PC-9 (cell line): Measurements from ENCODE around the gene MDM4. TPM values are rescaled to one million over a fixed set of nuclear protein-coding genes. Genes with fewer than 3 reads are reported as not detected.

ENCODE experiments used
- BruUV-seq: library from RNA; stranded (reverse); fragments of 400-500 nt; replicated peaks from 2 replicates; lab custom pipeline; 2021; lab: Mats Ljungman, UMichigan
- CTCF ChIA-PET: fragments of 300-600 bp; sonication (Branson Sonifier 250); formaldehyde crosslinking; loops from one replicate; lab custom pipeline; 2022; ENCODE audit warnings: antibody characterized with exemption; lab: Charles Lee
- POLR2A ChIA-PET: fragments of 300-600 bp; sonication (Branson Sonifier 250); formaldehyde crosslinking; loops from one replicate; lab custom pipeline; 2022; ENCODE audit warnings: antibody characterized with exemption; ENCODE audit not compliant: unreplicated experiment; lab: Charles Lee
- DNase-seq, 2 experiments: peaks; one replicate each; pipeline versions ENCODE4 v3.0.0 to v3.0.0-alpha.2; 2015 to 2022; ENCODE audit warnings: mixed read lengths in 1 of 2
- H2AFZ ChIP-seq: fragments of 200-600 bp; sonication (generic); 2 replicates; pipeline ENCODE4 v1.8.1; 2017; ENCODE audit warnings: antibody characterized with exemption
- H3F3A ChIP-seq: fragments of 200-600 bp; sonication (generic); 2 replicates; pipeline ENCODE4 v1.8.1; 2017; ENCODE audit warnings: antibody characterized with exemption, mild to moderate bottlenecking, low read depth; ENCODE audit not compliant: insufficient read depth
- H3K27ac ChIP-seq: fragments of 200-600 bp; sonication (generic); 2 replicates; pipeline ENCODE4 v1.6.1; 2016; ENCODE audit warnings: mixed run types
- H3K27me3 ChIP-seq: fragments of 200-600 bp; sonication (generic); 2 replicates; pipeline ENCODE4 v1.6.1; 2016; ENCODE audit warnings: low read depth, mixed run types; ENCODE audit not compliant: insufficient read depth
- H3K36me3 ChIP-seq: fragments of 200-600 bp; sonication (generic); 2 replicates; pipeline ENCODE4 v1.6.1; 2016; ENCODE audit warnings: low read depth, mixed run types
- H3K4me1 ChIP-seq: fragments of 200-600 bp; sonication (generic); replicated peaks from 2 replicates; pipeline ENCODE4 v1.6.1; 2016; ENCODE audit warnings: mixed run types; ENCODE audit not compliant: insufficient read depth
- H3K4me2 ChIP-seq: fragments of 200-600 bp; sonication (generic); 2 replicates; pipeline ENCODE4 v1.6.1; 2017; ENCODE audit warnings: mixed run types
- H3K4me3 ChIP-seq: fragments of 200-600 bp; sonication (generic); 2 replicates; pipeline ENCODE4 v1.6.1; 2016; ENCODE audit warnings: mixed run types
- H3K79me2 ChIP-seq: fragments of 200-600 bp; sonication (generic); 2 replicates; pipeline ENCODE4 v1.6.1; 2017; ENCODE audit warnings: low read depth, mixed run types
- H3K9me2 ChIP-seq: fragments of 200-600 bp; sonication (generic); 2 replicates; pipeline ENCODE4 v1.8.1; 2017; ENCODE audit warnings: mild to moderate bottlenecking; ENCODE audit not compliant: insufficient read depth
- H3K9me3 ChIP-seq: fragments of 200-600 bp; sonication (generic); 2 replicates; pipeline ENCODE4 v1.8.1; 2016; ENCODE audit warnings: low read depth; ENCODE audit not compliant: insufficient read depth
- H4K20me1 ChIP-seq: fragments of 200-600 bp; sonication (generic); 2 replicates; pipeline ENCODE4 v1.8.1; 2017; ENCODE audit not compliant: insufficient read depth
- CTCF ChIP-seq: fragments of 200-600 bp; sonication (generic); conservative IDR thresholded peaks from 2 replicates; pipeline ENCODE4 v1.6.1; 2017; ENCODE audit warnings: mixed run types, antibody characterized with exemption, mild to moderate bottlenecking, moderate library complexity
- EZH2 ChIP-seq: fragments of 200-600 bp; sonication (generic); IDR thresholded peaks from 2 replicates; pipeline ENCODE4 v1.8.0; 2017; ENCODE audit warnings: antibody characterized with exemption, low read depth
- intact Hi-C: fragments of 100-400 bp; cut with micrococcal nuclease; formaldehyde crosslinking; loops from one replicate; pipeline ENCODE4 v1.10.0; 2022; ENCODE audit not compliant: unreplicated experiment
- total RNA-seq: library from RNA; stranded (reverse); gene quantifications from 2 replicates; pipeline ENCODE4 v1.2.3, GENCODE V29; 2021

MDM4 gene
- total RNA-seq, 1 experiment from 2014 or later: 69.2 TPM

- Histone ChIP-seq H3F3A (peaks cover 13% of the 10 kb centered on the region), H3K79me2 (no peaks in the 10 kb centered on the region), H4K20me1 (no peaks in the 10 kb centered on the region; the same call in 1 of the 2 replicates), H2AFZ (no peak overlapping the region), H3K36me3 (no peaks in the 10 kb centered on the region), H3K4me2 (peak overlapping the region; percentile 25), H3K27me3 (no peaks in the 10 kb centered on the region), H3K9me3 (no peaks in the 10 kb centered on the region), H3K9me2 (no peaks in the 10 kb centered on the region), H3K27ac (no peak overlapping the region), H3K4me3 (no peak overlapping the region), H3K4me1 (peaks cover 32% of the 10 kb centered on the region)
- intact Hi-C loops: no loop called here
- DNase-seq: peak in 1 of 2 experiments; percentile 74
- no TSS peak for BruUV-seq
- no peak for TF ChIP-seq EZH2
- TF ChIP-seq CTCF: no peak
- POLR2A ChIA-PET: no interaction called here
- CTCF ChIA-PET: no interaction called here
Measured at GRCh38 chr1:204591473-204592090, 75.4 kb downstream of the MDM4 start.

GRCh38 chr1:204592246-204592948 is 76.2 kb downstream of the MDM4 start:
- Histone ChIP-seq H3K27me3 (no peaks in the 10 kb centered on the region), H3K4me3 (no peak overlapping the region), H3K4me2 (no peak overlapping the region), H3K27ac (no peak overlapping the region), H3K9me3 (no peaks in the 10 kb centered on the region), H4K20me1 (no peaks in the 10 kb centered on the region; the same call in 1 of the 2 replicates), H3F3A (peaks cover 13% of the 10 kb centered on the region), H2AFZ (no peak overlapping the region), H3K79me2 (no peaks in the 10 kb centered on the region), H3K4me1 (peaks cover 32% of the 10 kb centered on the region), H3K9me2 (no peaks in the 10 kb centered on the region), H3K36me3 (no peaks in the 10 kb centered on the region)
- no TSS peak for BruUV-seq
- DNase-seq: no peak
- TF ChIP-seq CTCF: no peak
- TF ChIP-seq EZH2: no peak
- ChIA-PET CTCF (no interaction called here), POLR2A (no interaction called here)
- intact Hi-C loops: no loop called here

GRCh38 chr1:204598319-204598969 is 82.2 kb downstream of the MDM4 start:
- no peak for TF ChIP-seq EZH2
- no peak for TF ChIP-seq CTCF
- Histone ChIP-seq H3K4me1 (no peaks in the 10 kb centered on the region), H3K9me2 (no peaks in the 10 kb centered on the region), H3K4me2 (no peak overlapping the region), H2AFZ (no peak overlapping the region), H3K27me3 (no peaks in the 10 kb centered on the region), H3K9me3 (no peaks in the 10 kb centered on the region), H4K20me1 (no peaks in the 10 kb centered on the region), H3K79me2 (no peaks in the 10 kb centered on the region), H3K36me3 (no peaks in the 10 kb centered on the region), H3K4me3 (no peak overlapping the region), H3K27ac (no peak overlapping the region), H3F3A (no peaks in the 10 kb centered on the region)
- ChIA-PET POLR2A (no interaction called here), CTCF (no interaction called here)
- intact Hi-C loops: no loop called here
- BruUV-seq: no TSS peak
- DNase-seq: no peak
